Skeletal muscle satellite cell (primary cell): ENCODE data around the gene PARN.

Experiments
- H3K27me3 ChIP-seq: 2 replicates; pipeline ENCODE4 v1.7.0; 2013; ENCODE audit warnings: low read length; ENCODE audit not compliant: control insufficient read depth, insufficient read depth
- H3K36me3 ChIP-seq: 2 replicates; pipeline ENCODE4 v1.7.0; 2013; ENCODE audit warnings: mild to moderate bottlenecking, control low read depth, low read length; ENCODE audit not compliant: insufficient read depth
- H3K4me1 ChIP-seq: 2 replicates; pipeline ENCODE4 v1.7.0; 2013; ENCODE audit warnings: low read length; ENCODE audit not compliant: control insufficient read depth, insufficient read depth
- H3K4me2 ChIP-seq: 2 replicates; pipeline ENCODE4 v1.7.0; 2013; ENCODE audit warnings: mild to moderate bottlenecking, low read length
- H3K4me3 ChIP-seq: 2 replicates; pipeline ENCODE4 v1.7.0; 2013; ENCODE audit warnings: low read length
- H3K9ac ChIP-seq: 2 replicates; pipeline ENCODE4 v1.7.0; 2013; ENCODE audit warnings: mild to moderate bottlenecking, low read depth, low read length, moderate library complexity
- H3K9me3 ChIP-seq: replicated peaks from 2 replicates; pipeline ENCODE4 v1.7.0; 2013; ENCODE audit warnings: mild to moderate bottlenecking, control low read depth, low read length

The PARN gene

DNA sequence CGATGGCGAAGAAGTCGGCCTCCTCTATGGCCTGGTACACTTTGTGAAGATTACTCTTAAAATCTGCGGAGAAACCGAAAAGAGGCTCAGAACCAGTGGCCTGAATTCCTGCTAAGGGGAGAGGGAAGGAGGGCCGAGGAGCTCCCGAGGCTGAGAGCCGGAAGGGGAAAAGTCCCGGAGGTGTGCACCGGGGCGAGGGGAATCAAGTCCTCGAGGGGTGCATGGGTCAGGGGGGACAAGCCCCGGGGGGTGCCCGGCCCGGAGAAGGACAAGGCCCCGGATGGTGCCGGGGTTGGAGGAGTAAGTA is 495 bp downstream of the PARN start:
- peaks cover 22% of the 10 kb centered on the region for H3K4me1 ChIP-seq
- no peaks in the 10 kb centered on the region for H3K27me3 ChIP-seq
- H3K9ac ChIP-seq = peak overlapping the region; percentile 99
- peaks cover 22% of the 10 kb centered on the region for H3K36me3 ChIP-seq
- peak overlapping the region; percentile 98 for H3K4me3 ChIP-seq
- H3K4me2 ChIP-seq = peak overlapping the region; percentile 92
- no peaks in the 10 kb centered on the region for H3K9me3 ChIP-seq

DNA sequence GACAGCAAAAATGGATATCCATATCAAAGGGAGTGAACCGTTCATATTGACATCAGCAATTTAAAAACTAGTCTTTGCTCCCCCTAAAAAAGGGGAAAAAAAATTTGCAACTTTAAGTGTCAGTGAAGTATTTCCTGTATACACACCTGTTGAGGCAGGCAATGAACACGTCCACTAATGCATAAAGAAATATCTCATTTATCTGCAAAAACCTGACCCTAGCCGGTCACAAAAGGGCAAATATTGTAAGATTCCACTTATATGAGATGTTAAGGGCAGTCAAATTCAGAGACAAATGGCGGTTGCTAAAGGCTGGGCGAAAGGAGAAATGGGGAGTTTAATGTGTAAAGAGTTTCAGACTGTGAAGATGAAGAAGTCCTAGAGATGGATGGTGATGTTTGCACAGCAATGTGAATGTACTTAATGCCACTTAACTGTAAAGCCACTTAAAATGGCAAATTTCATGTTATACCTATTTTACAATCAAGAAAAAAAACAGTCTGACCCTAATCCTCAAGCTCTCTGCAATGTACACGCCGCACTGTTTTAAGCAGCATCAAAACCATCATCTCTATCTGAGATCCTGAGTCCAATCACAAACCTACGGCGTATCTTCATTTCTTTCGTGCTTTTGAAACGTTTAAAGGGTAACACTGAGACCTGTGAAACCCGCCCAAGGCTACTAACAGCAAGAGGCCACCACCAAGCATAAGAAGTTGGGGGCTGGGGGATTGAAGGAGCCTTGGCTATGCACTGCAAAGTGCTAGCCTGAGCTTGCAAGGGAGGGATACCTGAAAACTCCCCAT is 1.1 kb downstream of the PARN start:
- Histone ChIP-seq H3K4me2 (peak overlapping the region; percentile 92), H3K4me1 (peaks cover 17% of the 10 kb centered on the region), H3K9ac (peak overlapping the region; percentile 99), H3K9me3 (no peaks in the 10 kb centered on the region), H3K27me3 (no peaks in the 10 kb centered on the region), H3K4me3 (peak overlapping the region; percentile 98), H3K36me3 (peaks cover 28% of the 10 kb centered on the region)

DNA sequence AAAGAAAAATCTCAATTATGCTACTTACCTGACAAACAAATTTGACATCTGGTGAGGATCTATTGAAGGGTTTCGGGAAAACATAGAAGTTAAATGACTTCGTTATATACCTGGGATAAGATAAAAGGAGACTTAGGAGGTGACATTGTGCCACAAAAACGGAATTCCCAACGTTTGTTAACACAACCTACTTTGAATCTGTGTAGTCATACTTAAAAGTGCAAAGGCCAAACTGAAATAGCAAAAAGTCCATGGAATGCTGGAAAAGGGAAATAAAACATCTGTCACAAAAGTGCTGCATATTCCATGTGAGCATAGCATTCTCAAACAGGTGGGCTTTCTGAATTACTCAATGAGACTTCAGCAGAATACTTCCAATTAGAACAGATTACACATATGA is 3.0 kb downstream of the PARN start:
- no peaks in the 10 kb centered on the region for H3K9me3 ChIP-seq
- H3K27me3 ChIP-seq = no peaks in the 10 kb centered on the region
- peaks cover 36% of the 10 kb centered on the region for H3K36me3 ChIP-seq
- H3K9ac ChIP-seq = no peak overlapping the region
- no peak overlapping the region for H3K4me2 ChIP-seq
- peaks cover 14% of the 10 kb centered on the region for H3K4me1 ChIP-seq
- no peak overlapping the region for H3K4me3 ChIP-seq

DNA sequence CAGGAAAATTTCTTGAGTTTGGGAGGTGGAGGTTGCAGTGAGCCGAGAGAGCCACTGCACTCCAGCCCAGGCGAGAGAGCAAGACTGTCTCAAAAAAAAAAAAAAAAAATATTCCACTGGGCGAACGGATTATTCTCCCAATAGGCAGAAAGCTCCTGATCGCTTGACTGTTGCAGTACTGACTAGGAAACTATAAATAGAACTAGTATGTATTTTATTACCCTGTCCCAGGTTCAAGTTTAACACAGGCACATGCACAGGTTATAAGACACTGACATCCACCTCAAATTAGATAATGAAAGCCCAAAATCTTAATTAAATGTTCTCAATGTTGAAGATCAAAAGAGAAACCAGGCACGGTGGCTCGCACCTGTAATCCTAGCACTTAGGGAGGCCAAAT is 11.5 kb downstream of the PARN start:
- Histone ChIP-seq H3K4me1 (no peaks in the 10 kb centered on the region), H3K4me2 (no peak overlapping the region), H3K27me3 (no peaks in the 10 kb centered on the region), H3K9ac (no peak overlapping the region), H3K36me3 (peaks cover 43% of the 10 kb centered on the region), H3K9me3 (no peaks in the 10 kb centered on the region), H3K4me3 (no peak overlapping the region)

DNA sequence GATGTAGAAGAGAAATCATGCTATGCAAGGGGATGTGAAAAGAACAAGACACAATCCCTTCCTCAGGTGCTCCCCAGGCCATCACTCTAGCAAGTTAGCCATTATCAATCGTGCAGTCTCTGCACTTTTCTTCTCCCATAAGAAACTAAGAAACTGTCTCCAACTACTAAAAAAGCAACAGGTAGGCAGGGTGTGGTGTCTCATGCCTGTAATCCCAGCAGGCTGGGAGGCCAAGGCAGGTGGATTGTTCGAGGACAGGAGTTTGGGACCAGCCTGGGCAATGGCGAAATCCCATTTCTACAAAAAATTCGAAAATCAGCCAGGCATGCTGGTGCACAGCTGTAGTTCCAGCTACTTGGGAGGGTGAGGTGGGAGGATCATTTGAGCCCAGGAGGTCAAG is 13.8 kb downstream of the PARN start:
- Histone ChIP-seq H3K9ac (no peak overlapping the region), H3K4me2 (no peak overlapping the region), H3K27me3 (no peaks in the 10 kb centered on the region), H3K4me1 (no peaks in the 10 kb centered on the region), H3K36me3 (peaks cover 44% of the 10 kb centered on the region), H3K4me3 (no peak overlapping the region), H3K9me3 (no peaks in the 10 kb centered on the region)

DNA sequence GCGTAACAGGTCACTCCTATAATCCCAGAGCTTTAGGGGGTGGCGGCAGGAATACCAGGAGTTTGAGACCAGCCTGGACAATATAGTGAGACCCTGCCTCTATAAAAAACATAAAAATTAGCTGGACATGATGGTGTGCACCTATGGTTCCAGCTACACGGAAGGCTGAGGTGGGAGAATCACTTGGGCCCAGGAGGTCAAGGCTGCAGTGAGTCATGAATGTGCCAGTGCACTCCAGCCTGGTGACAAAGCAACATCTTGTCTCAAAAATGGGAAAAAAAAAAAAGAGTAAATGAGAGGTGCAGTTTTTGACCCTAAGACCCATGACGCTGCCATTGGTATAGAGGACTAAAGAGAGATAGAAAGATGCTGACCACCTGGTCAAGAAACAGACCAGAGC is 16.1 kb downstream of the PARN start:
- no peaks in the 10 kb centered on the region for H3K9me3 ChIP-seq
- H3K27me3 ChIP-seq = no peaks in the 10 kb centered on the region
- no peak overlapping the region for H3K4me3 ChIP-seq
- no peak overlapping the region for H3K4me2 ChIP-seq
- H3K36me3 ChIP-seq = peaks cover 47% of the 10 kb centered on the region
- no peak overlapping the region for H3K9ac ChIP-seq
- H3K4me1 ChIP-seq = no peaks in the 10 kb centered on the region

DNA sequence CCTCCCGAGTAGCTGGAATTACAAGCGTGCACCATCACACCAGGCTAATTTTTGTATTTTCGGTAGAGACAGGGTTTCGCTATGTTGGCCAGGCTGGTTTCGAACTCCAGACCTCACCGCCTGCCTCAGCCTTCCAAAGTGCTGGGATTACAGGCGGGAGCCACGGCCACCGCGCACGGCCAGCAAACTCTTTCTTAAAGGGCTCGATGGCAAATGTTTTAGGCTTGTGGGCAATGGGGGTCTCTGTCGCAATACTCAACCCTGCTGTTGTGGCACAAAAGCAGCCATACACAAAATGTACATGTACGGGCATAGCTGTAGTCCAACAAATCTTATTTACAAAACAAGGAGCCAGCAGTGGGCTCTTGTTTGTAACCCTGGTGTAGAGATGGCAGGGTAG is 18.4 kb downstream of the PARN start:
- H3K4me1 ChIP-seq = no peaks in the 10 kb centered on the region
- no peak overlapping the region for H3K9ac ChIP-seq
- no peak overlapping the region for H3K4me3 ChIP-seq
- H3K9me3 ChIP-seq = no peaks in the 10 kb centered on the region
- peaks cover 52% of the 10 kb centered on the region for H3K36me3 ChIP-seq
- no peaks in the 10 kb centered on the region for H3K27me3 ChIP-seq
- no peak overlapping the region for H3K4me2 ChIP-seq

DNA sequence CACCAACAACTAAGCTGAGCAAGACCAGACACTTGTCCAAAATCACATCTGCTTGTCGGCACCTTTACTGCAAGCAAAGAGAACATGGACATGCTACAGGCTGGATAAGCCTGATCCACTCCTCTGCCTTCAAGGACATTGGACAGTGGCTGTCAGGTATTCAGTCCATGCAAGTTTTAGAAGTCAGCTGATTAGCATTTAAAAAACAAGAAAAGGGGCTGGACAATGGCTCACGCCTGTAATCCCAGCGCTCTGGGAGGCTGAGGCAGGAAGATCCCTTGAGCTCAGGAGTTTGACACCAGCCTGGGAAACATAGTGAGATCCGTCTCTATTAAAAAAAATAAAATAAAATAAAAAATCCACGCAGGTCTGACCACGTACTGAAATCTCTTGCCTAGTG is 20.3 kb downstream of the PARN start:
- Histone ChIP-seq H3K4me3 (no peak overlapping the region), H3K4me2 (no peak overlapping the region), H3K9ac (no peak overlapping the region), H3K4me1 (no peaks in the 10 kb centered on the region), H3K27me3 (no peaks in the 10 kb centered on the region), H3K9me3 (no peaks in the 10 kb centered on the region), H3K36me3 (peaks cover 48% of the 10 kb centered on the region)

DNA sequence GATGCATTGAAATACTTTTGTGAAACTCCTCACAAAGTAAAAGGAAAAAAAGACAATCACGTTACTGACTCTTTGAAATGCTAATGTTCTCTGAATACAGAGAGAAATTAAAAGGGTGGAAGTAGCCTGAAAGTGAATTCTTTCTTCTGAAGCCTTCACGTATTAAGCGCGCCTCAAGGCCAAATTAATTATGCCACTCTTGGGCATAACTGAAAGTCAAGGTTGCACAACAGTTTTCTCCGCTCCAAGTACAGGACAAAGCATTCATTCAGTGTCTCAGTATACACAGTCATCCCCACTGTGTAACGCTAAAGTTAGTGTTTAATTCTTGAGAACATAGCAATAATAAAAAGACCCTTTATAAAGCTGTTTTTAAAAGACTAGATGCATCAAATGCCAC is 21.5 kb downstream of the PARN start:
- Histone ChIP-seq H3K9me3 (no peaks in the 10 kb centered on the region), H3K36me3 (peaks cover 49% of the 10 kb centered on the region), H3K9ac (no peak overlapping the region), H3K4me2 (no peak overlapping the region), H3K27me3 (no peaks in the 10 kb centered on the region), H3K4me3 (no peak overlapping the region), H3K4me1 (no peaks in the 10 kb centered on the region)

DNA sequence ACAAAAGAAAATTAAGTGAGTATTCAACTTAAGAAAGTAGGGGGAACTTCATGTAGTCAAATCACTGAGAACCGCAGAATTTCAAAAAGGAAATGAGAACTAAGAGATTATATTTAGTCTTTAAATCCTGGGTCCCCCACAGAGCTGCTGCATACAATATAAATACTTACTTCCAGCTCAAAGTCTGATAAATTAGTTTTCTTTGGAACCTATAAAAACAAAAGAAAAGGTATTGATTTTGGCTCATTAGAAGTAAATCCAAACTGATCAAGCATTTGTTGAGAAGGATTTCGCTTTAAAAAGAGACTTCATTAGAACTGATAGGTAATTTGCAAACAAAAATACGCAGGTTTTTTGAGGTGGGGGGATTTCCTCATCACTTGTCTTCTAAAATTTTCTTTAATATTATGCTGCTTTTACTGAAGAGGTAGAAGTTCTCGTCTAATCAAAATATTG is 21.9 kb downstream of the PARN start:
- Histone ChIP-seq H3K4me3 (no peak overlapping the region), H3K36me3 (peaks cover 53% of the 10 kb centered on the region), H3K4me2 (no peak overlapping the region), H3K9ac (no peak overlapping the region), H3K27me3 (no peaks in the 10 kb centered on the region), H3K9me3 (no peaks in the 10 kb centered on the region), H3K4me1 (no peaks in the 10 kb centered on the region)

DNA sequence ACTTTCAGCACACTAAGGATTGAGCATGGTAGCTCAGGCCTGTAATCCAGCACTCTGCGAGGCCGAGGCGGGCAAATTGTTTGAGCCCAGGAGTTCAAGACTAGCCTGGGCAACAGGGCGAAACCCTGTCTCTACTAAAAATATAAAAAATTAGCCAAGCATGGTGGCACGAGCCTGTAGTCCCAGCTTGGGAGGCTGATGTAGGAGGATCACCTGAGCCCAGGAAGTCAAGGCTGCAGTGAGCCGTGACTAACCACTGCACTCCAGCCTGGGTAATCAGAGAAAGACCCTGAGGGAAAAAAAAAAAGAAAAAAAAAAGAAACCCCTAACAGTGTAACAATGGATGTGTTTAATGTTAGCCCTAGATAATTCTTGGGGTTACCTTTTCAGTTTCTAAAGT is 24.0 kb downstream of the PARN start:
- H3K4me2 ChIP-seq = no peak overlapping the region
- no peaks in the 10 kb centered on the region for H3K9me3 ChIP-seq
- H3K9ac ChIP-seq = no peak overlapping the region
- H3K4me3 ChIP-seq = no peak overlapping the region
- peaks cover 62% of the 10 kb centered on the region for H3K36me3 ChIP-seq
- no peaks in the 10 kb centered on the region for H3K27me3 ChIP-seq
- no peaks in the 10 kb centered on the region for H3K4me1 ChIP-seq

DNA sequence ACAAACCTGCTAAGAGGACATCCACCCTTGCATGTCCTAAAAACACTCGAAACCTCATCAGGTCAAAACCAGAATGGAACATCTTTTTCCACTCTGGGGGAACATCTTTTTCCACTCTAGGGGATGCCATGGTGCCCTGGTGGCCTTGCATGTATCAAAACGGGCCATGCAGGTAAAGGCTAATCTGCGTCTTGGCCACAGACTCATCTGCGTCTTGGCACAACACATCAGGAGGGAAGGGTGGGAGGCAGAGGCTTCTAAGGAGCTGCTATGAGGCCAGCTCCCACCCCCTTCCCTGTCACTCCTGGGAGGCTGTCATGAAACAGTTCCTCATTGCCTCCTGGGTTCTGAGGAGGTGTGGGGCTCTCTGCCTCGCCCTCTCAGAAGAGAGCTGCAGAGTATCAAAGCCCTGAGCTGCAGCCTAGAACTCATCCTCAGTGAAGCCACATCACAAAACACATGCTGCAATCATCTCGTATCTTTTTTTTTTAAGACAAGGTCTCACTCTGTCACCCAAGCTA is 27.6 kb downstream of the PARN start:
- no peak overlapping the region for H3K4me2 ChIP-seq
- no peak overlapping the region for H3K9ac ChIP-seq
- H3K36me3 ChIP-seq = peaks cover 59% of the 10 kb centered on the region
- H3K4me3 ChIP-seq = no peak overlapping the region
- H3K27me3 ChIP-seq = no peaks in the 10 kb centered on the region
- H3K4me1 ChIP-seq = no peaks in the 10 kb centered on the region
- no peaks in the 10 kb centered on the region for H3K9me3 ChIP-seq
